SU-DHL-6 (cell line): Measurements from ENCODE around the gene UBE4B.
"Not testable (repeated sequence)": the region's sequence is repeated elsewhere in the genome, so short reads cannot be mapped to it uniquely, and the experiment has no call there.

ENCODE experiments used
- H2AFZ ChIP-seq: fragments of 200-600 bp; sonication (generic); 2 replicates; pipeline ENCODE4 v1.6.1; 2014; ENCODE audit warnings: low read depth, mild to moderate bottlenecking, moderate library complexity, mixed read lengths, antibody characterized with exemption, low read length; ENCODE audit not compliant: severe bottlenecking
- H3F3A ChIP-seq: fragments of 200-600 bp; shearing (Covaris generic); 2 replicates; pipeline ENCODE4 v1.6.0; 2016; ENCODE audit warnings: antibody characterized with exemption, mild to moderate bottlenecking; ENCODE audit not compliant: insufficient read depth
- H3K27ac ChIP-seq: fragments of 200-600 bp; sonication (generic); 2 replicates; pipeline ENCODE4 v1.5.1; 2016; ENCODE audit warnings: low read depth, mild to moderate bottlenecking, low read length, moderate library complexity, mixed read lengths
- H3K27me3 ChIP-seq: fragments of 200-600 bp; sonication (generic), shearing (Covaris generic); 2 replicates; pipeline ENCODE4 v1.6.0; 2014; ENCODE audit warnings: mild to moderate bottlenecking, low read length
- H3K36me3 ChIP-seq: fragments of 200-600 bp; sonication (generic); 2 replicates; pipeline ENCODE4 v1.6.1; 2014; ENCODE audit warnings: mild to moderate bottlenecking, low read length, mixed read lengths
- H3K4me2 ChIP-seq: fragments of 300-600, 200-600 bp; shearing (Covaris generic), sonication (generic); 2 replicates; pipeline ENCODE4 v1.6.0; 2014; ENCODE audit warnings: low read length, low read depth, mild to moderate bottlenecking; ENCODE audit not compliant: poor library complexity, severe bottlenecking
- H3K4me3 ChIP-seq: fragments of 200-600 bp; sonication (generic); 2 replicates; pipeline ENCODE4 v1.5.1; 2014; ENCODE audit warnings: antibody characterized with exemption, low read length, mild to moderate bottlenecking, mixed read lengths; ENCODE audit not compliant: insufficient read depth, poor library complexity, severe bottlenecking
- H3K79me2 ChIP-seq: fragments of 200-600 bp; sonication (generic); 2 replicates; pipeline ENCODE4 v1.6.1; 2014; ENCODE audit warnings: mild to moderate bottlenecking, low read length, moderate library complexity; ENCODE audit not compliant: insufficient read depth
- H3K9ac ChIP-seq: fragments of 200-600 bp; sonication (generic); 2 replicates; pipeline ENCODE4 v1.7.0; 2014; ENCODE audit warnings: mild to moderate bottlenecking, low read length
- H3K9me2 ChIP-seq: fragments of 200-600 bp; sonication (generic); replicated peaks from 2 replicates; pipeline ENCODE4 v1.6.1; 2014; ENCODE audit warnings: low read length; ENCODE audit not compliant: insufficient read depth
- H3K9me3 ChIP-seq: fragments of 200-600 bp; sonication (generic); 2 replicates; pipeline ENCODE4 v1.6.1; 2014; ENCODE audit warnings: low read length, mixed read lengths; ENCODE audit not compliant: insufficient read depth
- H4K20me1 ChIP-seq: fragments of 200-600 bp; sonication (generic); 2 replicates; pipeline ENCODE4 v1.6.1; 2014; ENCODE audit warnings: low read depth, mild to moderate bottlenecking, antibody characterized with exemption, low read length, moderate library complexity, mixed read lengths
- EZH2phosphoT487 ChIP-seq: fragments of 200-600 bp; sonication (generic), shearing (Covaris generic); conservative IDR thresholded peaks from 2 replicates; pipeline ENCODE4 v1.6.1; 2018; ENCODE audit warnings: mild to moderate bottlenecking, antibody characterized with exemption, low read length, moderate library complexity, mixed read lengths
- TF ChIP-seq, protein P1 (sequence below): fragments of 200-600 bp; sonication (generic); IDR thresholded peaks from one replicate; pipeline ENCODE4 v1.5.1; 2017; ENCODE audit warnings: antibody characterized with exemption, mild to moderate bottlenecking, low read length, moderate library complexity; ENCODE audit not compliant: insufficient read depth, poor library complexity, severe bottlenecking

Gene UBE4B

DNA sequence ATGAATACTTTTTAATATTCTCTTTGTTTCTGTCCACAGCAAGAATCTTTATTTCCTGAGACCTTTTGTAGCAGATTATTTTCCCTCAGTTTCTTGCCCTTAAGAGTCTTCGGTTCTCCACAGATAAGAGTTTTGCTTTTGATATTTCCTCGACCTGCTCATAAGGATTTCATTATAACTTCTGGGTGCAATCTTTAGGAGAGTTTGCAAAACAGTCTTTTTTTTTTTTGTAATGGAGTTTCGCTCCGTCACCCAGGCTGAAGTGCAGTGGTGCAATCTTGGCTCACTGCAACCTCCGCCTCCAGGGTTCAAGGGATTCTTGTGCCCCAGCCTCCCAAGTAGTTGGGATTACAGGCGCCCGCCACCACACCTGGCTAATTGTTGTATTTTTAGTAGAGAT is 10.1 kb upstream of the UBE4B start:
- H3K4me2 ChIP-seq = no peak overlapping the region

DNA sequence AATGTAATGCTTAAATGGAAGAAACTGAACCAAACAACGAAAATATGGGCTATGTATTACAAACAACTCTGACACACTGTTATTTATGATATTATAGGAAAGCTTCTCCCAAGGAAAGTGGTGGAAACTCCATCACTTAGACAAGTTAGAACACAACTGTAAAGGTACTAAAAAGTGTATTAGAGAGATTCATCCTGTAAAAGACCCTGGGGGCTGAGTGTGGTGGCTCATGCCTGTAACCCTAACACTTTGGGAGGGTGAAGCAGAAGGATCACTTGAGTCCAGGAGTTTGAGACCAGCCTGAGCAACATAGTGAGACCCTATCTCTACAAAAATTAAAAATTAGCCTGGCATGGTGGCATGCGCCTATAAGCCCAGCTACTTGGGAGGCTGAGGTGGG is 7.4 kb upstream of the UBE4B start:
- no peak overlapping the region for H3K9ac ChIP-seq
- H3K27ac ChIP-seq = no peak overlapping the region
- no peak overlapping the region for H3K4me2 ChIP-seq
- H3K79me2 ChIP-seq = no peaks in the 10 kb centered on the region
- no peak overlapping the region for H3K4me3 ChIP-seq
- no peak overlapping the region for H2AFZ ChIP-seq
- H3K9me2 ChIP-seq = no peaks in the 10 kb centered on the region
- TF ChIP-seq, protein P1, sequence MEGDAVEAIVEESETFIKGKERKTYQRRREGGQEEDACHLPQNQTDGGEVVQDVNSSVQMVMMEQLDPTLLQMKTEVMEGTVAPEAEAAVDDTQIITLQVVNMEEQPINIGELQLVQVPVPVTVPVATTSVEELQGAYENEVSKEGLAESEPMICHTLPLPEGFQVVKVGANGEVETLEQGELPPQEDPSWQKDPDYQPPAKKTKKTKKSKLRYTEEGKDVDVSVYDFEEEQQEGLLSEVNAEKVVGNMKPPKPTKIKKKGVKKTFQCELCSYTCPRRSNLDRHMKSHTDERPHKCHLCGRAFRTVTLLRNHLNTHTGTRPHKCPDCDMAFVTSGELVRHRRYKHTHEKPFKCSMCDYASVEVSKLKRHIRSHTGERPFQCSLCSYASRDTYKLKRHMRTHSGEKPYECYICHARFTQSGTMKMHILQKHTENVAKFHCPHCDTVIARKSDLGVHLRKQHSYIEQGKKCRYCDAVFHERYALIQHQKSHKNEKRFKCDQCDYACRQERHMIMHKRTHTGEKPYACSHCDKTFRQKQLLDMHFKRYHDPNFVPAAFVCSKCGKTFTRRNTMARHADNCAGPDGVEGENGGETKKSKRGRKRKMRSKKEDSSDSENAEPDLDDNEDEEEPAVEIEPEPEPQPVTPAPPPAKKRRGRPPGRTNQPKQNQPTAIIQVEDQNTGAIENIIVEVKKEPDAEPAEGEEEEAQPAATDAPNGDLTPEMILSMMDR = no peak
- TF ChIP-seq EZH2phosphoT487 = no peak
- H4K20me1 ChIP-seq = no peaks in the 10 kb centered on the region
- H3K9me3 ChIP-seq = no peaks in the 10 kb centered on the region
- H3F3A ChIP-seq = no peaks in the 10 kb centered on the region
- no peaks in the 10 kb centered on the region for H3K27me3 ChIP-seq
- H3K36me3 ChIP-seq = no peaks in the 10 kb centered on the region

More for the DNA sequence above, 10.1 kb upstream of the UBE4B start:
- H3K27me3 ChIP-seq = no peaks in the 10 kb centered on the region
- no peaks in the 10 kb centered on the region for H3K9me3 ChIP-seq
- H3K27ac ChIP-seq = no peak overlapping the region
- H3K36me3 ChIP-seq = no peaks in the 10 kb centered on the region
- no peak overlapping the region for H3K9ac ChIP-seq
- H3K4me3 ChIP-seq = no peak overlapping the region
- TF ChIP-seq, protein P1 = no peak
- TF ChIP-seq EZH2phosphoT487 = no peak
- H3K79me2 ChIP-seq = no peaks in the 10 kb centered on the region
- H3F3A ChIP-seq = no peaks in the 10 kb centered on the region
- H2AFZ ChIP-seq = no peak overlapping the region
- no peaks in the 10 kb centered on the region for H4K20me1 ChIP-seq
- H3K9me2 ChIP-seq = no peaks in the 10 kb centered on the region

DNA sequence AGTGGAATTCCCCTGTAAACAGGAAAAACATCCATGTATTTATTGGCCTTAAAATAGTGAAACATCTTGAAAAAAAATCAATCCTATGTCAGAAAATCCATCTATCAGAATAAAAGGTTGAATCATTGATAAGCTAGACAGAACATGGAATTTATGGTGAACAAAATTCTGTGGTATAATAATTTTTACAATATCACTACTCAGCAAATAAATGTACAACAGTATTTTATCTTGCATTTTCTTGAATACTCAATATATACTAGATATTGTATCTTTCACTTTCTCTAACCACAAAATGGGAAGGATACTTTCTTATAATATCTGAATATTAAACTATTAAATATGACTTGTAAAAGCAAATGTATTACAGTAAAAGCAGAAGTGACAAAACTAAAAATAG is 5.7 kb upstream of the UBE4B start:
- Histone ChIP-seq H3K27ac (no peak overlapping the region), H3K36me3 (no peaks in the 10 kb centered on the region), H3F3A (no peaks in the 10 kb centered on the region), H3K4me2 (no peak overlapping the region), H3K79me2 (no peaks in the 10 kb centered on the region), H3K9ac (no peak overlapping the region), H2AFZ (no peak overlapping the region), H3K4me3 (no peak overlapping the region), H3K9me2 (no peaks in the 10 kb centered on the region), H3K27me3 (no peaks in the 10 kb centered on the region), H4K20me1 (no peaks in the 10 kb centered on the region), H3K9me3 (no peaks in the 10 kb centered on the region)
- TF ChIP-seq, protein P1 = no peak
- TF ChIP-seq EZH2phosphoT487 = no peak

DNA sequence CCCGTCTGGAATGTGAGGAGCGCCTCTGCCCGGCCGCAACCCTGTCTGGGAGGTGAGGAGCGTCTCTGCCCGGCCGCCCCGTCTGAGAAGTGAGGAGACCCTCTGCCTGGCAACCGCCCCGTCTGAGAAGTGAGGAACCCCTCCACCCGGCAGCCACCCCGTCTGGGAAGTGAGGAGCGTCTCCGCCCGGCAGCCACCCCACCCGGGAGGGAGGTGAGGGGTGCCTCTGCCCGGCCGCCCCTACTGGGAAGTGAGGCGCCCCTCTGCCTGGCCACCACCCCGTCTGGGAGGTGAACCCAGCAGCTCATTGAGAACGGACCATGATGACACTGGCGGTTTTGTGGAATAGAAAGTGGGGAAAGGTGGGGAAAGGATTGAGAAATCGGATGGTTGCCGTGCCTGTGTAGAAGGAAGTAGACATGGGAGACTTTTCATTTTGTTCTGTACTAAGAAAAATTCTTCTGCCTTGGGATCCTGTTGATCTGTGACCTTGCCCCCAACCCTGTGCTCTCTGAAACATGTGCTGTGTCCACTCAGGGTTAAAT is 3.7 kb upstream of the UBE4B start:
- not testable (repeated sequence) for H3K27me3 ChIP-seq, H3F3A ChIP-seq, H3K4me2 ChIP-seq, H3K9ac ChIP-seq, H3K4me3 ChIP-seq, H3K9me2 ChIP-seq, H3K36me3 ChIP-seq, H2AFZ ChIP-seq, H3K9me3 ChIP-seq, H3K27ac ChIP-seq, H4K20me1 ChIP-seq
- peaks cover 11% of the 10 kb centered on the region for H3K79me2 ChIP-seq
